HG02852 (cell line): Measurements from ENCODE around the gene FDXACB1.

Source experiments
- ATAC-seq: cut with Tn5 transposase; IDR thresholded peaks from one replicate; pipeline ENCODE4 v1.9.1; 2021; ENCODE audit warnings: mild to moderate bottlenecking, moderate library complexity; ENCODE audit not compliant: unreplicated experiment

The FDXACB1 gene

GRCh38 chr11:111878849-111879636, at the start of gene FDXACB1, which contains the start of gene CFAP68:
Gene FDXACB1, minus strand, starts transcription at chr11:111879165. Its CDS starts 33 bp downstream, at chr11:111879132.
Gene CFAP68, plus strand, starts transcription at chr11:111879541. Its CDS starts 20 bp downstream, at chr11:111879561.
- peak; percentile 90 for ATAC-seq

DNA sequence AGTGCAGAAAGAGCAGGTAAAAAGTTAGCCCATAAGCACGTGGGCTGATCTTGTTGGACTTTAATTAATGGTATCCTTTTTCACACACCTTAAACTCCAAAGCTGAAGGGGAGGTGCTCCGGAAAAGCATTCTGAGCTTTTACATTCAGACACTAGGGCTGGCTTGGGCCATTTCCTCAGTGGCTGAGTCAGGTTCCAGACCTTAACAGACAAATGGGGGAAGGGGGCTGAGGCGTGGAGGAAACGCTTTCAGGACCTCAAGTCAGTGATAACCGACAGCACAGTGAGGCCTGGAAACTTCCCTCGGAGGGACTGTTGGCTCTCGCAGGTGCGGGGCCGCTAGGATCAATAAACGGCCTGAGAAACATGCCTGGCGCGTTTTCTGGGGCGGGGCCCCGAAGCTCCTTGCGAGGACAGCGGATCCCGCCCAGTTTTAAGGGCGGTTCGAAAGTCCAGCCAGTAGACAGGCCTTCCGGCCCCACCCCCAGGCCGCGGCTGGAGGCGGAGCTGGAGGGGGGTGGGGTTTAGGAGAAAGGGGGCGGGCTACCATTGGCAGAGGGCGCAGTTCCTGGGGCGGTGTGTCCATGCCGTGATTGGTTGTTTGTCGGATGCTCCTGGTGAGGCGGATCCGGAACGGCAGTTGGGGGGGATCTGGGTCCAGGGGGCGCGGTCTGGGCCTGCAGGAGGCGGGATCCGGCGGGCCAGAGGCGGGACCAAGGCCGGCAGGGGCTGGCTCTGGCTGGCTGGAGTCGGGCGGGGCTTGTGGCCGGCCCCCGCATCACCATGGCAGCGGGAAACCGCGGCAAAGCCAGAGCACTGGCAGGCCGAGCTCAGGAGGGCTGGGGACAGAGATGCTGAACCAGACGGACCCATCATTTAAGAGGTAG, 47.8 kb upstream of the FDXACB1 start:
- peak; percentile 92 for ATAC-seq

DNA sequence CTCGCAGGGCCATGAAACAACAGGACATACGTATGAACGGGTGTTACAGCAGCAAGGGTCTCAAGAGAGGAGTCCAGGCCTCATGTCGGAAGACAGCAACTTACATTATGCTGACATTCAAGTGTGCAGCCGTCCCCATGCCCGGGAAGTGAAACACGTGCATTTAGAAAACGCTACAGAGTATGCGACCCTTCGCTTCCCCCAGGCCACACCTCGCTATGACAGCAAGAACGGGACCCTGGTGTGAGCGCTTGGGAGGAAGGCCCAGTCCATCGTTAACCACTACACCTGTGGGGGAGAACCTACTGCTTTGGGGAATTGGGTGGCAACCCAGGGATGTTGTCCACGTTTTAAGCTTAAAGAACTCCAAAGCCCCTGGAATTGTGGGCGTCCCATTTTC, 47.0 kb upstream of the FDXACB1 start:
- ATAC-seq = no peak

- ATAC-seq = no peak
These were observed 45.0 kb upstream of the FDXACB1 start for GRCh38 chr11:111923951-111924350.

GRCh38 chr11:111923351-111923788, 44.4 kb upstream of the FDXACB1 start:
- ATAC-seq = no peak

- ATAC-seq = no peak
These were observed 43.8 kb upstream of the FDXACB1 start for GRCh38 chr11:111922803-111923202.

DNA sequence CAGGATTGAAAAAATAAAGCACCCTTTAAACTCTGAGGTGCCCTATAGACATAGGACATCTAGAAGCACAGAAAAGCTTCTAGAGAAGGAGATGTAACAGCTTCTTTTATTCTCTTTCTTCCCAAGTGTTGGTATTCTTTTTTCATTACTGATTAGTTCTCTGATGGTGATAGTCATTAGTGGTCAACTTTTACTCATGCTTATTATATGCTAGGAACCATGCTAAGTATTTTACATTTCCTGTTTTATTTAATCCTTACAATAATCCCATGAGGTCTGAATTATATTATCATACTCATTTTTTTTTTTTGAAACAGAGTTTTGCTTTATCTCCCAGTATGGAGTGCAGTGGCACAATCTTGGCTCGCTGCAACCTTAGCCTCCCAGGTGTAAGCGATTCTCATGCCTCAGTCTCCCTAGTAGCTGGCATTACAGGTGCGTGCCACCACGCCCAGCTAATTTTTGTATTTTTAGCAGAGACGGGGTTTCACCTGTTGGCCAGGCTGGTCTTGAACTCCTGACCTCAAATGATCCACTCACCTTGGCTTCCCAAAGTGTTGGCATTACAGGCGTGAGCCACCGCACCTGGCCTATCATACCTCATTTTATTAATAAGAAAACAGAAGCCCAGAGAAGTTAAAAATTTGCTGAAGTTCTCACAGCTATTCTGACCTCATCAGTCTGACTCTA, 42.7 kb upstream of the FDXACB1 start:
- no peak for ATAC-seq

- ATAC-seq = no peak
These were observed 41.9 kb upstream of the FDXACB1 start for GRCh38 chr11:111920908-111921307.

GRCh38 chr11:111918390-111919256, 39.7 kb upstream of the FDXACB1 start, which contains the start of gene C11orf52:
Gene C11orf52, plus strand, starts transcription at chr11:111918913. Its CDS starts 60 bp downstream, at chr11:111918973.
- no peak for ATAC-seq

- ATAC-seq = no peak
These were observed 38.8 kb upstream of the FDXACB1 start for GRCh38 chr11:111917788-111918187.

DNA sequence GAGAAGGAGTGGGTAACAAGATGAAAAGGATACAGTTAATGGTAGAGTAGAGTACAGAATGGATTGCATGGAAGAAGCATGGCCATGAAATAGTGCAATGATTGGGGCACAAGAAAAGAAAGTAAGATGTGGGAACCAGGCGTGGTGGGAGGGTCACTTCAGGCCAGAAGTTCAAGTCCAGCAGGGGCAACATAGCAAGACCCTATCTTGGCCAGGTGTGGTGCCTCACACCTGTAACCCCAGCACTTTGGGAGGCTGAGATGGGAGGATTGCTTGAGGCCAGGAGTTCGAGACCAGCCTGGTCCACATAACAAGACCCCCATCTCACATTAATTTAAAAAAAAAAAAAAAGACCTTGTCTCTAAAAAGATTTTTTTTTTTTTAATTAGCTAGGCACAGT, 38.3 kb upstream of the FDXACB1 start:
- ATAC-seq = no peak

DNA sequence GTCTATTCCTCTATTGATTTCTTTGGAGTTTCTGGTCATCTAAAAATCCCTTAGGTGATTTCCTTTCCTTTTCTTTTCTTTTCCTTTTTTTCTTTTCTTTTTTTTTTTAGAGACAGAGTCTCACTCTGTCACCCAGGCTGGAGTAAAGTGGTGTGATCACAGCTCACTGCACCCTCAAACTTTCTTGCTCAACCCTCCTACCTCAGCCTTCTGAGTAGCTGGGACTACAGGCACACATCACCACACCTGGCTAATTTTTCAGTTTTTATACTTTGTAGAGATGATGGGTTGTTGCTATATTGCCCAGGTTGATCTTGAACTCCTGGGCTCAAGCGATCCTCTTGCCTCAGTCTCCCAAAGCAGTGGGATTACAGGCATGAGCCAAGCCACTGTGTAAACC, 37.8 kb upstream of the FDXACB1 start:
- no peak for ATAC-seq

DNA sequence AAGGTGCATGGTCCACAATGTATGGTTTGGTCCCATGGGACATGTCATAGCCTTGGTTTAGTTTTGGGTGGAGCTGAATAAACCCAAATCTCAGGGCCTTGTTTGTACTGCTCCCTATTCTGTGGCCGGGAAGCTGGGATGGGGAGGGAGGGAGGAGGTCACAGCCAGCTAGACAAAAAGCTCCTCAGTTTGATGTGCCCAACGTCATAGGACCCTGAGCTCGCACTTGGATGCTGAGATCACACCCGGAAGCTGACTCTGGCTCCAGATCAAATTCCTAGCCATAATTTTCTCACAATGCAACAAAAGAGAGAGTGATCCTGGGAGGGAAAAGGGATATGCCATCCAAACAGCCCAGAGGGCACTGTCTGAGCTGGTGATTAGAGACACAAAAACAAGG, 35.0 kb upstream of the FDXACB1 start:
- ATAC-seq = no peak

GRCh38 chr11:111913031-111913861, 34.3 kb upstream of the FDXACB1 start:
- no peak for ATAC-seq

GRCh38 chr11:111912535-111912934, 33.6 kb upstream of the FDXACB1 start, which contains the start of gene HSPB2:
Gene HSPB2, plus strand, starts transcription at chr11:111912734. Its CDS starts 96 bp downstream, at chr11:111912830.
- ATAC-seq = no peak

DNA sequence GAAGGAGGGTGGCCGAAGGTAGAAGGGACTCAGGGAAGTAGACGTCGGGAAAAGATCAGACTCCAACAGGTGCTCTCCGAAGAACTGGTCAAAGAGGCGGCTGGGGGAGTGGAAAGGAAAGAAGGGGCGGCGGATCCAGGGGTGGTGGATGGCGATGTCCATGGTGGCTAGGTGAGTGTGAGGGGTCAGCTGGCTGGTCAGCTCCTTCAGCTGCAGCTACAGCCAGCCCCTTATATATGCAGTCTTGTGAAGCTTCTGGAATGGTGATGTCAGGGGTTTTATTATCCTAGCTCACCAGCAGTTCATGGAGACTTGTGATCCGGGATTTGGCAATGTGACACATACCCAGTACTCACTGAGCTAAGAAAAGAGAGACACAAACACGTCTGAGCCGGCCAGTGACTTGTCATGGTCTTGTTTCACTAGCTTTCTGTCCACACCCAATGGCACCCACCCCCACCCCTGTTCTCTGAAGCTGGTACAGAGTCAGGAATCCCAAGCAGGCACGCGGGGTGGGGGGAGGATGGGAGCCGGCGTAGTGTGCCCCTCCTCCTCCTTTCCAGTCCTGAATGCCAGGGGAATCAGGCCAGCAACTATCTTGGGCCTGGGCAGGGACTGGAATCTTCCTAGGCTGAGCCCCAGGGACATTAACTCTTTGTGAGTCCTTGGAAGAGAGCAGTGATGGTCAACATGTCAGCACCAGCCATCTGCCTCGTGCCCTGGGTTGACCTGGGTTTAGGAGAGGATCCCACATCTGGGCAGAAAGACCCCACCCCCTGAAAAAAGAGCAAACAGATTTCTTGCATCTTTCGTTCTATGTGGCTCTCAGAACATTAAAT, 32.8 kb upstream of the FDXACB1 start, which contains the start of gene CRYAB:
Gene CRYAB (minus strand): TSS at position 208 of the 839 bp plus-strand sequence. CDS start 46 bp downstream, at position 162.
- no peak for ATAC-seq

DNA sequence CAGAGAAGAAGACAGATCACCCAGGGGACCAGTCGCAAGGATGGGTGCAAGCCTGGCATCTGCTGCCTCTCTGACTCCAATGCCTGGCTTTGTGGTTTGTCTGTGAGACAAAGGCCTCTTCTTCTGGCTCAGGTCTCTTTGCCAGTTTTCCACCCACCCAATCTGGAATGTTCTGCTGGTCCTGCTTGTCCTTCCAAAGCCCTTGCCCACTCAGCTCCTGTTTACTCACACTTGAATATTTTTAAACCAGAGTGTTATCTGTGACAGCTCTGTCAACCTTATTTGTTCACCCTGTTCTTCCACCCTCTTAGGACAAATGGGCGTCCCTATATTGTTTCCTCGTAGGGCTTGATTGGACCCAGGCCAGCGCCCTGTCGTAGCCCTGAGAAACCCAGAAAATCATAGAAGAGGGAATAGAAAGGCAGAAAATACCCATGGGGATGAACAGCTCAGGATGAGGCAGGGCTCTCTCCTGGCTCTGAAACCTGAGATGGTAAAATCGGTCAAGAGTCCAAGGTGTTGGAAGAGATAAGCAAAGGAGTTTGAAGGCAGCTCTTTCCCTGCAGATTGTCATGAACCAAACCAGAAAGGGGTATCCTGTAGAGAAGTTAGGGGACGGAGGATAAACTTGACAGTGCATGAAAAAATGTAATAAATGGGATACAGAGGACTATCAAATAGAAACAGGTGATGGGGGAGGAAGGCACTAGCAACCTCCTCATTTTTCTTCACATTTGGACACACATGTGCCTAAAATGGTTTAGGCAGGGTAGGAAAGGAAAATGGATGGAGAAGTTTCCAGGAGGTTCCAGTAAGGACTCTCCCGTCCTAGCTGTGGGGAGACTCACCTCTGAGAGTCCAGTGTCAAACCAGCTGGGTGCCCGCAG, 32.0 kb upstream of the FDXACB1 start:
- no peak for ATAC-seq
